ACC112 (cell line): ENCODE measurements around the gene HOXA9.
A peak's percentile ranks its signal among the peaks of the same experiment; 100 is the strongest.

Experiments used
- H2AFZ ChIP-seq: fragments of 200-600 bp; sonication (generic); one replicate; pipeline ENCODE4 v1.6.0; 2017; ENCODE audit warnings: antibody characterized with exemption, low read length; ENCODE audit not compliant: unreplicated experiment
- H3K27ac ChIP-seq: fragments of 200-600 bp; sonication (generic); 2 replicates; pipeline ENCODE4 v1.5.1; 2014; ENCODE audit warnings: low read depth, mild to moderate bottlenecking, antibody characterized with exemption, low read length, moderate library complexity
- H3K27me3 ChIP-seq: fragments of 200-600 bp; sonication (generic); 2 replicates; pipeline ENCODE4 v1.6.1; 2014; ENCODE audit warnings: mild to moderate bottlenecking, antibody characterized with exemption, low read length, moderate library complexity, mixed read lengths; ENCODE audit not compliant: insufficient read depth
- H3K36me3 ChIP-seq: fragments of 200-600 bp; sonication (generic); 2 replicates; pipeline ENCODE4 v1.6.1; 2016; ENCODE audit warnings: mild to moderate bottlenecking, antibody characterized with exemption, low read length, moderate library complexity, mixed read lengths; ENCODE audit not compliant: insufficient read depth
- H3K4me1 ChIP-seq: fragments of 200-600 bp; sonication (generic); one replicate; pipeline ENCODE4 v1.6.1; 2016; ENCODE audit warnings: low read length, mixed read lengths; ENCODE audit not compliant: insufficient read depth, unreplicated experiment, control insufficient read depth
- H3K4me3 ChIP-seq: fragments of 200-600 bp; sonication (generic); 2 replicates; pipeline ENCODE4 v1.5.1; 2014; ENCODE audit warnings: mild to moderate bottlenecking, low read depth, low read length
- H3K79me2 ChIP-seq: fragments of 200-600 bp; sonication (generic); one replicate; pipeline ENCODE4 v1.6.0; 2016; ENCODE audit warnings: low read length; ENCODE audit not compliant: control insufficient read depth, unreplicated experiment, insufficient read depth

HOXA9 gene

DNA sequence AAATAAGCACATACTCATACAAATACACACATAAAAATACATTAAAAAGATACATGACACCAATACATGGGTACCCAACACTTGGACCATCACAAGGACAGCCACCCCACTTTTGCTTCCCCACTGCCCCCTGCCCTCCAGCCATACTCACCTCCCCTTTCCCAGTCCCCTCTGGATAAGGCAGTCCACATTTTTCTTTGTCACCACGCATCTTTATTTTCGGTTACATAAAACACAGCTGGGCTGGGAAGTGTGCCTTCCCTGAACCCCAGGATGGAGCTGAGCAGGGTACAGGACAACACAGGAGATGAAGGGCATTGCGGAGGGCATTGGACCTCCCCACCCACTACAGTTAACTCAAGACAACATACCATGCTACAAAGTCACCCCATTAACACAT, 11.8 kb downstream of the HOXA9 start:
- H3K4me3 ChIP-seq: no peak overlapping the region
- H3K79me2 ChIP-seq: no peaks in the 10 kb centered on the region
- H3K27ac ChIP-seq: no peak overlapping the region
- peaks cover 98% of the 10 kb centered on the region for H3K27me3 ChIP-seq
- H3K36me3 ChIP-seq: no peaks in the 10 kb centered on the region
- H2AFZ ChIP-seq: no peak overlapping the region
- no peaks in the 10 kb centered on the region for H3K4me1 ChIP-seq

DNA sequence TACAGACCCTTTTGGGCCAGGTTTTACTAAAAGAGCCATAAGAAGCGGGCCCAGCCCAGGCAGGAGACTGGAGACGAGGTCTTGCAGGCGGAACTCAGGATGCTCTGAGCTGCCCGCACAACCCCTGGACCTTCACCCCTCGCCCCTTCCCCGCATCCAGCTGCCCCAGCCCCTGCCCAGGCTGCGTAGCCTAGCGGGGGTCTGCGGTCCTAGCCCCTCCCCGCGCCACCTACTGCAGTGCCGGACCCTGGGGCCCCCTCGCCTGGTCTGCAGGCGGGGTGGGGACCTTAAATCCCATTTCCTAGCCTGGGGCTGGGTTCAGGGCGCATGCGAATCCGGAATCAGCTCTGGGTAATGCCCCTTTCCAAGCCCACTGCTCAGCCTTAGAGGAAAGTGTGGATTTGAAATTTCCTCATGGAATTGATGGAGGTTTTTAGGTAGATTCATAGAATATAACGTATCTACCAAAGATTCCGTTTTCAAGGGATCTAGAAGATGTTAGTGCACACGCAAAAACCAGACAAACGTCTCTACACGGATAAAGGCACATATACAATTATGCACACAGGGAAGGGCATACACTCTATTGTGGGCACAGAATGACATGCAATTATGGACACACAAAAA, 12.4 kb downstream of the HOXA9 start:
- Histone ChIP-seq H3K36me3 (no peaks in the 10 kb centered on the region), H2AFZ (no peak overlapping the region), H3K27me3 (peaks cover 98% of the 10 kb centered on the region), H3K27ac (no peak overlapping the region), H3K4me1 (no peaks in the 10 kb centered on the region), H3K4me3 (no peak overlapping the region), H3K79me2 (no peaks in the 10 kb centered on the region)

DNA sequence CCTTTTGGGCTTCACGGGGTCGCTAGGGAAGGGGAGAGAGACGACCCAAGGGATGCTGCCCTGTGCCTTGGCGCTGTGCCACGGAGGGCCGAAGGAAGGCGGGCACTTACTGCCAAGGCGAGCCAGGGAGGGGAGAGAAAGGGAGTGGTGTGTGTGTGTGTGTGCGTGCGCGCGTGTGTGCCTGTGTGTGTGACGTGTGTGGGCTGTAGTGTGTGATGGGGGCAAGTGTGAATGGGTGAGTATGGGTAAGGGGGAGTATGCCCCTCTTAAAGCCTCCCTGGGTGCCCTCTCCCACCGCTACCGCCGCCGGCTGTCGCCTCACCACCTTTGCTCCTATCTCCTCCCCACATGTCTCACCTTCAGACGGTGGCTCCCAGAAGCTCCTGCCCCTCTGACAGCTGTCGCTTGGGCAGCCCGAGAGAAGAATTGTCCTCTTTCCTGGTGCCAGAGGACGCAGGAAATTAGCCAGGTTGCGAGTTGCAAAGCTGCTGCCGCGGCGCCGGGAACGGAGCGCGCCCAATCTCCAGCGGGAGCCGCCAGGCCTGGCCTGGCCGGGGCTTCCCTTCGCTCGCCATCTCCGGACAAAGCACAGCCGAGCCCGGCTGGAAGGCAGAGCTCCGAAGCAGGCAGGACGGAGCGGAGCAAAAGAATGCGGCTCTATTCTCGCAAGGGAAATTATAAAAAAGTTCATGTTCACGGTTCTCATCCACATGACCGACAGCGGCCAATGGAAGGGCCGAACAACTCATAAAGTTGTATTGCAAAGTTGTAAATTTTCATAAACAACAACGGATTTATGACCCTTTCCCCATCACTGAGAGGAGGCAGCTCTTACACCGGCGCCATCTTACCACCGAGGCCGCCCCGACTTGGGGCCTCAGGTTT, 13.2 kb downstream of the HOXA9 start, which contains the start of gene HOXA3:
Gene HOXA3 (minus strand): TSS at position 653 of the 885 bp plus-strand sequence. CDS start 41,943 bp downstream, outside the sequence.
- Histone ChIP-seq H3K4me1 (no peaks in the 10 kb centered on the region), H3K4me3 (no peak within 1 kb of the TSS; the same call in 1 of the 2 replicates), H2AFZ (no peak within 1 kb of the TSS), H3K79me2 (no peaks in the 10 kb centered on the region), H3K27ac (no peak within 1 kb of the TSS), H3K36me3 (no peaks in the 10 kb centered on the region), H3K27me3 (peaks cover 98% of the 10 kb centered on the region)

DNA sequence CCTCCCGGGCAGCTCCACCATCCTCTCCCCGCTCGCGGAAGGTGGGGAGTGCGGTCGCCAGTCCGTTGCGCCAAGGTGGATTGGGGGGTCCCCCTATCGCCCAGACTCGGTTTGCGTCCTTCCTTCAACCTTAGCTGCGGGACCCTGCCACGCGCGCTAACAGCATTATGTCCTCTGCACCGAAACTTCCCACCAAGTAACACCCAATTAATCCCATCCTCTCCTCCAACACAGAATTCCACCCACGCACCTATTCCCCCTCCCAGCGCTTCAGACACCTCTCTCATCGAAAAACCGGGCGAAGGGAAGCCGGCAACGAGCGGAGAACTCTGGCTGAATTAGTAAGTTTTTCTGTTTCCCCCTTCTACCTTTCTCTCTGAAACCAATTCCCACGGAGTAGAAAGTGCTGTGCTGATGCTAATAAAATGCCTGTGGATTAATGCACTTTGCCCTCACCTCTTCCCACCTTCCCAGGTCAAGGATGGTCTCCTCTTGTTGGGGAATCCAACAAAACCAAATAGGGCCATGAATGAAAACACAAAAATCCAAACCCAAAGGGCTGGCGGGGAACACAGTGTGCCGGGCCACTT, 13.9 kb downstream of the HOXA9 start:
- peaks cover 98% of the 10 kb centered on the region for H3K27me3 ChIP-seq
- peak overlapping the region; percentile 53 for H3K4me3 ChIP-seq
- no peak overlapping the region for H2AFZ ChIP-seq
- no peak overlapping the region for H3K27ac ChIP-seq
- H3K36me3 ChIP-seq: no peaks in the 10 kb centered on the region
- no peaks in the 10 kb centered on the region for H3K4me1 ChIP-seq
- no peaks in the 10 kb centered on the region for H3K79me2 ChIP-seq

DNA sequence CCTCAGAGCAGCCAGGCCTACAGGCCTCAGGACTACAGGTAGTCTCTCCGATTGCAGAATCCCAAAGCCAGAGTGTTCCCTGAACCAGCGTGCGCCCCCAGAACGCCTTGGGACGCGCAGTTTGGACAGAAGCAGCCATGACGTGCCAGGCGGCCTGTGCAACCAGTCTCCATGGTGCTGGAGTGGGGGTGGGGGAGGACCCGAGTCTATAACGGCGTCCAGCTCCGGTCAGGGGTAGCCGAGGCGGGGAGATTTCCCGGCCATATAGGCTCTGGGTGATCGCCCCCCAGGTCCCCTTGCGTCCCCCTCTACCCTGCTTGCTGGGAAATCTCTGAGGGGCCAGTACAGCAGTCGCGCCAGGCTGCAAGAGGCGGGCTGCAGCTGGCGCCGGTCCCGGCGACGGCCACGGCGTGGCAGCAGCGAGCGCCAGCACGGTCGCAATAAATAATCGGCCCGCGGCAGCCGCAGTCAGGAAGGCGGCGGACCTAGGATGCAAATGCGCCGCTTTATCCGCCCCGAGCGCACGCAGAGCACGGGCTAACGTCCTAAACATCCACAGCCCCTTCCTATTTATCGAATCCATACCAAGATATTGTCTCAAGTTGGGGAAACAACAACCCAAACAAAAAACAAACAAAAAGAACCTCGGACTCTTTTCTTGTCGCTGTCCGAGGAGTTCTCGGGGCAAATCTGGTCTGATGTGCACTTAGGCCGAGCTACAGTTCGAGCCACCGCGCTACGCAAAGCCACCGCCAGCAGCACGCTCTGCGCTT, 14.6 kb downstream of the HOXA9 start:
- Histone ChIP-seq H3K36me3 (no peaks in the 10 kb centered on the region), H3K79me2 (no peaks in the 10 kb centered on the region), H3K4me1 (no peaks in the 10 kb centered on the region), H3K4me3 (peak overlapping the region; percentile 53), H2AFZ (no peak overlapping the region), H3K27me3 (peaks cover 98% of the 10 kb centered on the region), H3K27ac (no peak overlapping the region)

DNA sequence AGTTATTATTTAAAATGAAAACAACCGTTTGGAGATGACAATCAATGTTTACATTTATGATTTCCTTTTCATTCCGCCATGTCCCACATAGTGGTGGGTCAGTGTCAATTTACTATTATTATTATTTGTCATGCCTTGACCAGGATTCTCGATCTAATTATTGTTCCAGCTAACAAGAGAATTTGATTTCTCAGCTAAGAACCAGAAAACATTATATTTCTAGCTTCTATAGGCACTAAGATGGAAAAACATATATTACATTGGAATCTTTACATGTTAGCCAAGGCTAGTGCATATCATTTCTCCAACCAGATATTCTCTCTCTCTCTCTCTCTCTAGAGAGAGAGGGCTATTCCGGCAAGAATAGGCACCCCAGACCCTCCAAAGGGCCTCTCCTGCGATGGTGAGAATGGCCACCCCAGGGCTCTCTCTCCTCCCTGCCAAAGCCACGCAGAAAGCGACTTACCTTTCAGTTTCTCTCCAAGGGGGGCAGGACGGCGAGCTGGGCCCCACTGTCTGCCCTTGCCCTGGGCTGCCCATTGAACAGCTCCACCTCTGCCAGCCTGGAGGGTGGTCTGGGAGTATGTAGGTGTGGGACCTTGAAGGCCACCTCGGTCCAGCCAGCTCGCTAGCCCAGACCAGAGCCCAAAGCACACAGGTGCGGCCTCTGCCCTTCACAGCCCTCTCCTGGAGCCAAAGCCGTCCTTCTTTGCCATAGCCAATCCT, 15.3 kb downstream of the HOXA9 start:
- Histone ChIP-seq H3K4me1 (no peaks in the 10 kb centered on the region), H3K4me3 (peak overlapping the region; percentile 53; the same call in 1 of the 2 replicates), H3K79me2 (no peaks in the 10 kb centered on the region), H3K36me3 (no peaks in the 10 kb centered on the region), H3K27me3 (peaks cover 98% of the 10 kb centered on the region), H2AFZ (no peak overlapping the region), H3K27ac (no peak overlapping the region)

DNA sequence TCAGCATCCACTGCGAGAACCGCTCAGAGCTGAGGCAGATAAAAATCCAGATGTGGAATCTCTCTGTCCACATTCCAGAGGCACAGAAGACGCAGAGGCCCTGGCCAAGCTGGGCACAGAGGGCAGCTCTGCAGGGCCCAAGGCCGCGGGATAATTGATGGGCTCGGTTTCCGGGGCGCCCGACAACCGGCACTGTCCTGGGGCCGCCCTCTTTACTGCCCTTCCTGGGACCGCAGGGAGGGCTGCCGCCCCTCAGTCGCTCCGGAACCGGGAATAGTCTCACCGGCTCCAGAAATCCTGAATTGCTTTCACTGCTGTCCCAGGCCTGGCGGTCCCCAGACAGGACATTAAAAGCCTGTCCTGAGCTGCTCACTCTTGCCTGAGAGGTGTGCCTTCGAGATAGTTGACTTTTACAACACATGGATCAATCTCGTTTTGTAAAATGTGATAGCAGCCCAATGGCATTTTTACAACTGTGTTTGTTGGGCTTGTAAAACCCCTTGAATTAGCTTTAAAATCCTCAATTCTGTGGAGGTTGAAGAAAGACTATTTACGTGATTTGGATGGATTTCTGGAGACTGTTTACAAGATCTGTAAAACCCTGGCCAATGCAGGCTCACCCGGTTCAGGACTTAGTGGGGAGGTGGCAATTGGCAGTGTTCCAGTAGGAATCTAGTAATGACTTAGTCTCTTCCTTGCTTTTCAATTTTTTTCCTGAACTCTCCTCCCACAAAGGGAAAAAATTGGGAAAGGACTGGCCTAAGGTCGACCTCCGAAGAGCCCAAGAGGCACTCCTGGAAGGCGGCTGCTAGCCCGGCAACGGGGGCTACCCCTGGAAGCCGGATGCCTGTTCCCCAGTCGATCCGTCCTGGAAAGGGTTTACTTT, 16.3 kb downstream of the HOXA9 start:
- Histone ChIP-seq H3K27ac (no peak overlapping the region), H3K4me1 (no peaks in the 10 kb centered on the region), H2AFZ (no peak overlapping the region), H3K36me3 (no peaks in the 10 kb centered on the region), H3K79me2 (no peaks in the 10 kb centered on the region), H3K27me3 (peaks cover 98% of the 10 kb centered on the region), H3K4me3 (no peak overlapping the region)

DNA sequence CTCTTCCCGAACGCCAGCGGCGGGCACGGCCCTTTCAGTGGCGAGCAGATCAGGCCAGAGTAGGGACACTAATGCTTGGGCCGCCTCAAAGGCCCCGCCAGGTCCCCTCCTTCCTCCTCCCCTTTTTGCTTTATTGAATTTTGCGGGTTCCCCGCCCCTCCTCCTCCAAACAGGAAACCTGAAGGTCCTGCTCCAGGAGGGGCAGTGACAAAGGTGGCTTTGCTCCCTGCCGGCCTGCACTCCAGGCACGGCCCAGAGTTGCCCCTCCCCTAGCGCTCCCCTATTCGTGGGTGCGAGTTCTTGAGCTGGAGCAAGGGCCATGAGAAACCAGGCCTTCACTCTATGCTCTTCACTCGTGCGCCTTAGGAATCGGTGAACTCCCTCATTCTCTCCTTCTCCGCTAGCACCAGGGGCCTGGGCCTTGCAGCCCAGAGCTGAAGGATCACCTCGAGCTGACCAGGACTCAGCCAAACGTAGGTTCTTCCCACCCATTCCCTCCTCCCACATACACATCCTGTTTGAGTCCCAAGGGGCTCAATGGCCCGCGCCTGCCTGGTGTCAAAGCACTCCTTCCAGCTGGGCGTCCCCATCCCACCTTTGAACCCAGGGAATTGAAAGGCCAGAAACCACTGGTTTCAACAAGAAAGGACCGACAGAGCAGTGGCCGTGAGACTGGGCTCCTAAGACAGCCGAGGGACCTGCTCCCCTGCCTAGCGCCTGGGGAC, 17.1 kb downstream of the HOXA9 start:
- Histone ChIP-seq H3K27ac (no peak overlapping the region), H3K4me1 (no peaks in the 10 kb centered on the region), H3K27me3 (peaks cover 98% of the 10 kb centered on the region), H2AFZ (no peak overlapping the region), H3K79me2 (no peaks in the 10 kb centered on the region), H3K4me3 (no peak overlapping the region), H3K36me3 (no peaks in the 10 kb centered on the region)
